Measurements from ENCODE around the gene DIP2C.
"Not testable (repeated sequence)": the region's sequence is repeated elsewhere in the genome, so short reads cannot be mapped to it uniquely, and the experiment has no call there.

The DIP2C gene

GRCh38 chr10:607545-608185 lies 81.8 kb downstream of the DIP2C start:
- H3K4me3 ChIP-seq (ENCODE audit: low read length), result no peak overlapping the region
- DNase-seq (ENCODE audit: low read depth, low spot score), result peak; percentile 73

GRCh38 chr10:606762-607544 lies 82.5 kb downstream of the DIP2C start:
- H3K4me3 ChIP-seq (ENCODE audit: low read length), result no peak overlapping the region
- no peak for DNase-seq (ENCODE audit: low read depth, low spot score)

GRCh38 chr10:605632-606325 lies 83.7 kb downstream of the DIP2C start:
- DNase-seq (ENCODE audit: low read depth, low spot score), result no peak
- no peak overlapping the region for H3K4me3 ChIP-seq (ENCODE audit: low read length)

- no peak for DNase-seq (ENCODE audit: low read depth, low spot score)
- no peak overlapping the region for H3K4me3 ChIP-seq (ENCODE audit: low read length)
These were observed 84.5 kb downstream of the DIP2C start for GRCh38 chr10:604716-605631.

- no peak overlapping the region for H3K4me3 ChIP-seq (ENCODE audit: low read length)
These were observed 85.7 kb downstream of the DIP2C start for GRCh38 chr10:603745-604144.

GRCh38 chr10:602391-603005 lies 87.0 kb downstream of the DIP2C start:
- no peak overlapping the region for H3K4me3 ChIP-seq (ENCODE audit: low read length)
- DNase-seq (ENCODE audit: low read depth, low spot score), result no peak

More at GRCh38 chr10:603745-604144, 85.7 kb downstream of the DIP2C start:
- no peak for DNase-seq (ENCODE audit: low read depth, low spot score)

GRCh38 chr10:601660-601963 lies 87.9 kb downstream of the DIP2C start:
- DNase-seq (ENCODE audit: low read depth, low spot score), result no peak
- no peak overlapping the region for H3K4me3 ChIP-seq (ENCODE audit: low read length)

- DNase-seq (ENCODE audit: low read depth, low spot score), result no peak
- no peak overlapping the region for H3K4me3 ChIP-seq (ENCODE audit: low read length)
These were observed 88.4 kb downstream of the DIP2C start for GRCh38 chr10:600876-601659.

- no peak for DNase-seq (ENCODE audit: low read depth, low spot score)
- H3K4me3 ChIP-seq (ENCODE audit: low read length), result no peak overlapping the region
These were observed 89.2 kb downstream of the DIP2C start for GRCh38 chr10:600234-600633.

GRCh38 chr10:599767-600166 lies 89.7 kb downstream of the DIP2C start:
- no peak overlapping the region for H3K4me3 ChIP-seq (ENCODE audit: low read length)
- no peak for DNase-seq (ENCODE audit: low read depth, low spot score)

GRCh38 chr10:598415-599170 lies 90.9 kb downstream of the DIP2C start:
- no peak overlapping the region for H3K4me3 ChIP-seq (ENCODE audit: low read length)
- DNase-seq (ENCODE audit: low read depth, low spot score), result no peak

- no peak for DNase-seq (ENCODE audit: low read depth, low spot score)
- no peak overlapping the region for H3K4me3 ChIP-seq (ENCODE audit: low read length)
These were observed 91.5 kb downstream of the DIP2C start for GRCh38 chr10:597976-598375.

- no peak for DNase-seq (ENCODE audit: low read depth, low spot score)
- no peak overlapping the region for H3K4me3 ChIP-seq (ENCODE audit: low read length)
These were observed 92.6 kb downstream of the DIP2C start for GRCh38 chr10:596725-597345.

- H3K4me3 ChIP-seq (ENCODE audit: low read length); DNase-seq (ENCODE audit: low read depth, low spot score): not testable (repeated sequence)
These were observed 93.3 kb downstream of the DIP2C start for GRCh38 chr10:596131-596530.

- DNase-seq (ENCODE audit: low read depth, low spot score), result no peak
- H3K4me3 ChIP-seq (ENCODE audit: low read length), result no peak overlapping the region
These were observed 94.0 kb downstream of the DIP2C start for GRCh38 chr10:595473-595872.

- no peak for DNase-seq (ENCODE audit: low read depth, low spot score)
These were observed 94.7 kb downstream of the DIP2C start for GRCh38 chr10:594584-595270.

More at GRCh38 chr10:594584-595270, 94.7 kb downstream of the DIP2C start:
- no peak overlapping the region for H3K4me3 ChIP-seq (ENCODE audit: low read length)

Data from Jurkat, Clone E6-1 (cell line).